GM21423 (cell line): ENCODE measurements around the gene FTSJ1.
"Not testable (repeated sequence)": the region's sequence is repeated elsewhere in the genome, so short reads cannot be mapped to it uniquely, and the experiment has no call there.

Source experiments
- ATAC-seq: cut with Tn5 transposase; IDR thresholded peaks from one replicate; pipeline ENCODE4 v1.9.1; 2021; ENCODE audit warnings: mild to moderate bottlenecking, moderate library complexity; ENCODE audit not compliant: unreplicated experiment

Gene FTSJ1

DNA sequence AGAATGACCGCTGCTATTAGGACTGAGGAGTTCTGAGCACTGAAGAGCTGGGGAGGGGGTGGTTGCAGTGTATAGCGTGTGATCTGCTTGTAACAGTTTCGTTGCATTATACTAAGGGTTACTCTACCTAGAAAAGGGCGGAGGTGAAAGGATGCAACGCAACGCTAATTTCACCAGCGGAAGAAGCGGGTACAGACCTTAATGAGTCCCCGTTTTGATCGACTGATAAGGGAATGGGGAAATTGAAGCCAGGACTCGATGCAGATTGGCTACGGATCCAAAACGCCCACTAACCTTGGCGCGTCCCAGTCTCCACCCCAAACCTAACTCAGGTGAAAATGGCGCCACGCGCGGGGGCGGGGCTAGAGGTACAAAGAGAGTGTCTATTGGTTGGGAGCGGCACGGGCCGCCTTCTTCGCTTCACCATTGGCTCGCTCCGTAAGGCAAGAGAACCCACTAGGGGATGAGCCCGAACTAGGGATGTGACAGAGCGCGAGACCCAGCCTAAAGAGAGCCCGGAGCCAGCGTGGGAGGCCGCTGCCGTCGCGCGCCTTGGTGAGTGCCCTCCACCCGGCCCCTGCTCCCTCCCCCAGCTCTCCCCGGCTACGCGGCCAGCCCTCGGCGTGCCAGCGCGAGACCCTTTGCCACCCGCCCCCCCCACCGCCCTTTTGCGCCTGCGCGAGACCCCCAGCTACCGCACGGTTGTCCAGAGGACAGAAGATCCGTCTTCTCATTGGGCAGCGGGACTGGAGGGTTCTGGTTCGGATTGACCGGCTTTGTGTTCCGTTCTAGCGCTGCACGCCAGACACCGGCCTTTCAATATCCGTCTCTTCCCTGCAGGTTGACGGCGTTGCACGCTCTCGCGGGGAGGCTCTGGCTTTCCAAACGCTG is 45.6 kb downstream of the FTSJ1 start, which contains the start of gene EBP:
Gene EBP, plus strand, starts transcription at position 456 of the 891 bp plus-strand sequence. CDS start 1,964 bp downstream, outside the sequence.
- peak; percentile 90 for ATAC-seq

DNA sequence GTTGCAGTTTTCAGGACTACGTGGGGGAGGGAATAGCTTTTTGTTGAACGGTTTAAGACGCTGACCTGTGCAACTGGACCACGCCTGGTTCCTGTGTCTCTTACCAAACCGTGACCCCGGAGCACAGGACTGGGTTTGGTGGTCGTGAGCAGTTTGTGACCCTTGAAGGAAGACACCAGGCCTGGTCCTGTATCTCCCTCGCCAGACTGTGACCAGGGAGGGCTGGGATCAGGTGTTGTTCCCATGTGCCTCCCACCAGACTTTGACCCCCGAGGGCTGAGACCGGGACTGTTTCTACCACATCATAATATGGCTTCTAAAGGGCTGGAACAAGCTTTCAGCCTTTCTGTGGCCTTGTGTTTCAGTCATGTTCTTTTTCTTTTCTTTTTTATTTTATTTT is 46.3 kb downstream of the FTSJ1 start:
- ATAC-seq: no peak

DNA sequence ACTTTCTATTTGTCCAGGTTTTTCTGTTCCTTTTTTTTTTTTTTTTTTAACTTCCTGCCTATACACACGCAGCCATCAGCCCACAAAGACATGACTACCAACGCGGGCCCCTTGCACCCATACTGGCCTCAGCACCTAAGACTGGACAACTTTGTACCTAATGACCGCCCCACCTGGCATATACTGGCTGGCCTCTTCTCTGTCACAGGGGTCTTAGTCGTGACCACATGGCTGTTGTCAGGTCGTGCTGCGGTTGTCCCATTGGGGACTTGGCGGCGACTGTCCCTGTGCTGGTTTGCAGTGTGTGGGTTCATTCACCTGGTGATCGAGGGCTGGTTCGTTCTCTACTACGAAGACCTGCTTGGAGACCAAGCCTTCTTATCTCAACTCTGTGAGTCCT is 47.7 kb downstream of the FTSJ1 start:
- no peak for ATAC-seq

- ATAC-seq: not testable (repeated sequence)
Observed at GRCh38 chrX:48525853-48526252, 49.9 kb downstream of the FTSJ1 start.

- ATAC-seq: no peak
Observed at GRCh38 chrX:48530736-48531135, 54.7 kb downstream of the FTSJ1 start.

- ATAC-seq: no peak
Observed at GRCh38 chrX:48531358-48531959, 55.5 kb downstream of the FTSJ1 start.

GRCh38 chrX:48532161-48532560 is 56.2 kb downstream of the FTSJ1 start:
- ATAC-seq: no peak

DNA sequence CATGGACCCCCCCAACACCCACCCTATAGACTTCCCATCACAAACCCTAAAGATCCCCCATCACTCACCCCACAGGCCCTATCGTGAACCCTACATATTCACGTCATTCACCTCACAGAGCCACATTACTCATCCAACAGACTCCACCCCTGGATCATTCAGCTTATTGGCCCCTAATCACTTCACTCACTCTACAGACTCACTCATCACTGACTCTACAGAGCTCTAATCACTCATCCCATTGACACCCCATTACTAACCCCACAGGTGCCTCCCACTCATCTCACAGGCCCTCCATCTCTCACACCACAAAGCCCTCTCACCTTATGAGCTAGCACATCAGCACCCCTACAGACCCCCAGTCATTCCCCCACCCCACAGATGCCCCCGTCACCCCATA is 57.2 kb downstream of the FTSJ1 start:
- no peak for ATAC-seq
